HCT116 (cell line): Measurements from ENCODE around the gene GABRR3.

ENCODE experiments used
- CEBPB ChIP-seq: IDR thresholded peaks from 2 replicates; pipeline ENCODE4 v1.6.1; 2012; ENCODE audit warnings: low read depth
- EZH2phosphoT487 ChIP-seq: fragments of 200-600 bp; IDR thresholded peaks from 2 replicates; pipeline ENCODE4 v1.6.1; 2018; ENCODE audit warnings: antibody characterized with exemption, borderline replicate concordance
- JUND ChIP-seq: IDR thresholded peaks from 2 replicates; pipeline ENCODE4 v1.6.1; 2012
- POLR2A ChIP-seq: IDR thresholded peaks from 2 replicates; pipeline ENCODE4 v1.7.0; 2011; ENCODE audit warnings: borderline replicate concordance; ENCODE audit not compliant: insufficient read depth, insufficient read length; ENCODE audit errors: extremely low read depth
- RAD21 ChIP-seq: IDR thresholded peaks from 2 replicates; pipeline ENCODE4 v1.6.1; 2012; ENCODE audit warnings: low read depth, mild to moderate bottlenecking
- SIN3A ChIP-seq: IDR thresholded peaks from 2 replicates; pipeline ENCODE4 v1.6.1; 2012; ENCODE audit warnings: low read depth
- SP1 ChIP-seq: IDR thresholded peaks from 2 replicates; pipeline ENCODE4 v1.6.1; 2012; ENCODE audit warnings: low read depth
- ZFX ChIP-seq: fragments of 450-650 bp; IDR thresholded peaks from 2 replicates; pipeline ENCODE4 v1.6.1; 2017
- ZNF274 ChIP-seq: fragments of 200-500 bp; sonication (Bioruptor generic); IDR thresholded peaks from 2 replicates; pipeline ENCODE4 v1.6.1; 2014; ENCODE audit warnings: mild to moderate bottlenecking, low read depth, low read length, inconsistent platforms
- TF ChIP-seq, protein P1 (sequence below): IDR thresholded peaks from 2 replicates; pipeline ENCODE4 v1.6.1; 2012
- TF ChIP-seq, protein P2 (sequence below), 3 experiments: fragments of 200-600 bp in 1 of 3; sonication (generic) in 1 of 3; IDR thresholded peaks in 2 of 3; conservative IDR thresholded peaks in 1 of 3; 2 replicates each; pipeline ENCODE4 v1.5.1; 2012 to 2017; ENCODE audit warnings: low read depth in 2 of 3, low read length in 2 of 3, antibody characterized with exemption in 1 of 3, borderline replicate concordance in 1 of 3, control low read depth in 1 of 3, mild to moderate bottlenecking in 1 of 3, mixed read lengths in 1 of 3, mixed run types in 1 of 3, moderate library complexity in 1 of 3; ENCODE audit not compliant: insufficient read depth in 1 of 3
- TF ChIP-seq, protein P3 (sequence below): IDR thresholded peaks from 2 replicates; pipeline ENCODE4 v1.6.1; 2012
- TF ChIP-seq, protein P4 (sequence below): IDR thresholded peaks from 2 replicates; pipeline ENCODE4 v1.6.1; 2012; ENCODE audit warnings: low read depth

DNA sequence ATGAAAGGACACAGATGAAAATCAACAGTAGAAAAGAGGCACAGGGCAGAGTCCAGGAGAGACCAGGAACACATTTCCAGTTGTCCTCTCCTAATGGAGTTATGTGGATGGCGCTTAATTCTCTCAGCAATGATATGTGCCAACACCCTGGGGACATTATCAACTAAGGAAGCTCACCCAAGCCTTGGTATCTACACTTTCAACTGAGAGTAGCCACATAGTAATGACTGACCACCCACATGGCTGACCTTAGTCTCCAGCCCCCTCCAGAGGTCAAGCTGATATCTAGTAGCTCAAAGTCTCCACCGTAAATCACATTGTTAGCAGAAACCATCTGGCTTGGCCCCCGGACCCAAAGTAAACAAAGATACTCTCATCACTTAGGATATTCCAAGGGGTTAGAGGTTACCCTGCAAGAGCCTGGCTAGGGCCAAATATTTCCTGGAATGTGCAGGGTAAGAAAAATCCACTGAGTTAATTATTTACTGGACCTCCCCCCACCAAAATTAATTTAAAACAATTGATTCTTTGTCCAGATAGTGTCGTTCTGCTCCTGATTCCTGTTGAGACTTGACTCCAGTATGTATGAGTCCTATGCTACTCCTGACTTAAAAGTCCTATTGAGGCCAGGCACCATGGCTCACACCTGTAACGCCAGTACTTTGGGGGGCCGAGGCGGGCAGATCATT, 24.8 kb downstream of the GABRR3 start:
- TF ChIP-seq, protein P1, sequence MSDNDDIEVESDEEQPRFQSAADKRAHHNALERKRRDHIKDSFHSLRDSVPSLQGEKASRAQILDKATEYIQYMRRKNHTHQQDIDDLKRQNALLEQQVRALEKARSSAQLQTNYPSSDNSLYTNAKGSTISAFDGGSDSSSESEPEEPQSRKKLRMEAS: no peak
- TF ChIP-seq, protein P2, sequence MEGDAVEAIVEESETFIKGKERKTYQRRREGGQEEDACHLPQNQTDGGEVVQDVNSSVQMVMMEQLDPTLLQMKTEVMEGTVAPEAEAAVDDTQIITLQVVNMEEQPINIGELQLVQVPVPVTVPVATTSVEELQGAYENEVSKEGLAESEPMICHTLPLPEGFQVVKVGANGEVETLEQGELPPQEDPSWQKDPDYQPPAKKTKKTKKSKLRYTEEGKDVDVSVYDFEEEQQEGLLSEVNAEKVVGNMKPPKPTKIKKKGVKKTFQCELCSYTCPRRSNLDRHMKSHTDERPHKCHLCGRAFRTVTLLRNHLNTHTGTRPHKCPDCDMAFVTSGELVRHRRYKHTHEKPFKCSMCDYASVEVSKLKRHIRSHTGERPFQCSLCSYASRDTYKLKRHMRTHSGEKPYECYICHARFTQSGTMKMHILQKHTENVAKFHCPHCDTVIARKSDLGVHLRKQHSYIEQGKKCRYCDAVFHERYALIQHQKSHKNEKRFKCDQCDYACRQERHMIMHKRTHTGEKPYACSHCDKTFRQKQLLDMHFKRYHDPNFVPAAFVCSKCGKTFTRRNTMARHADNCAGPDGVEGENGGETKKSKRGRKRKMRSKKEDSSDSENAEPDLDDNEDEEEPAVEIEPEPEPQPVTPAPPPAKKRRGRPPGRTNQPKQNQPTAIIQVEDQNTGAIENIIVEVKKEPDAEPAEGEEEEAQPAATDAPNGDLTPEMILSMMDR (IDR thresholded peaks at IDR 0.05 in 2 of 3, conservative IDR thresholded peaks at IDR 0.05 in 1 of 3; ENCODE audit: borderline replicate concordance in 1 of 3, insufficient read depth in 1 of 3, low read depth in 2 of 3, low read length in 2 of 3): no peak
- TF ChIP-seq POLR2A (no peak), ZNF274 (no peak), EZH2phosphoT487 (no peak), SIN3A (no peak), ZFX (no peak), CEBPB (no peak), RAD21 (no peak), JUND (no peak), SP1 (no peak)
- TF ChIP-seq, protein P3, sequence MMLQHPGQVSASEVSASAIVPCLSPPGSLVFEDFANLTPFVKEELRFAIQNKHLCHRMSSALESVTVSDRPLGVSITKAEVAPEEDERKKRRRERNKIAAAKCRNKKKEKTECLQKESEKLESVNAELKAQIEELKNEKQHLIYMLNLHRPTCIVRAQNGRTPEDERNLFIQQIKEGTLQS: no peak
- TF ChIP-seq, protein P4, sequence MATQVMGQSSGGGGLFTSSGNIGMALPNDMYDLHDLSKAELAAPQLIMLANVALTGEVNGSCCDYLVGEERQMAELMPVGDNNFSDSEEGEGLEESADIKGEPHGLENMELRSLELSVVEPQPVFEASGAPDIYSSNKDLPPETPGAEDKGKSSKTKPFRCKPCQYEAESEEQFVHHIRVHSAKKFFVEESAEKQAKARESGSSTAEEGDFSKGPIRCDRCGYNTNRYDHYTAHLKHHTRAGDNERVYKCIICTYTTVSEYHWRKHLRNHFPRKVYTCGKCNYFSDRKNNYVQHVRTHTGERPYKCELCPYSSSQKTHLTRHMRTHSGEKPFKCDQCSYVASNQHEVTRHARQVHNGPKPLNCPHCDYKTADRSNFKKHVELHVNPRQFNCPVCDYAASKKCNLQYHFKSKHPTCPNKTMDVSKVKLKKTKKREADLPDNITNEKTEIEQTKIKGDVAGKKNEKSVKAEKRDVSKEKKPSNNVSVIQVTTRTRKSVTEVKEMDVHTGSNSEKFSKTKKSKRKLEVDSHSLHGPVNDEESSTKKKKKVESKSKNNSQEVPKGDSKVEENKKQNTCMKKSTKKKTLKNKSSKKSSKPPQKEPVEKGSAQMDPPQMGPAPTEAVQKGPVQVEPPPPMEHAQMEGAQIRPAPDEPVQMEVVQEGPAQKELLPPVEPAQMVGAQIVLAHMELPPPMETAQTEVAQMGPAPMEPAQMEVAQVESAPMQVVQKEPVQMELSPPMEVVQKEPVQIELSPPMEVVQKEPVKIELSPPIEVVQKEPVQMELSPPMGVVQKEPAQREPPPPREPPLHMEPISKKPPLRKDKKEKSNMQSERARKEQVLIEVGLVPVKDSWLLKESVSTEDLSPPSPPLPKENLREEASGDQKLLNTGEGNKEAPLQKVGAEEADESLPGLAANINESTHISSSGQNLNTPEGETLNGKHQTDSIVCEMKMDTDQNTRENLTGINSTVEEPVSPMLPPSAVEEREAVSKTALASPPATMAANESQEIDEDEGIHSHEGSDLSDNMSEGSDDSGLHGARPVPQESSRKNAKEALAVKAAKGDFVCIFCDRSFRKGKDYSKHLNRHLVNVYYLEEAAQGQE: no peak
